HepG2 (cell line): ENCODE data around the gene TRRAP. TPM values are rescaled to one million over a fixed set of nuclear protein-coding genes. Genes with fewer than 3 reads are reported as not detected.

Source experiments
- ARID3A ChIP-seq: IDR thresholded peaks from 2 replicates; pipeline ENCODE4 v1.6.1; 2012; ENCODE audit warnings: low read depth, low read length, improper control_type of control experiment
- KLF15 ChIP-seq: sonication (generic); formaldehyde crosslinking; IDR thresholded peaks from 2 replicates; pipeline ENCODE4 v1.8.1; 2023; ENCODE audit warnings: borderline replicate concordance, mild to moderate bottlenecking, inconsistent platforms, missing genetic modification reagents, mixed read lengths
- MTA1 ChIP-seq: sonication (generic); formaldehyde crosslinking; IDR thresholded peaks from 2 replicates; pipeline ENCODE4 v1.4.0; 2020; ENCODE audit warnings: missing genetic modification reagents, mild to moderate bottlenecking, borderline replicate concordance
- MTF1 ChIP-seq: sonication (generic); formaldehyde crosslinking; IDR thresholded peaks from 2 replicates; pipeline ENCODE4 v1.5.0; 2020; ENCODE audit warnings: missing genetic modification reagents
- RBM39 ChIP-seq: fragments of 200-400 bp; formaldehyde crosslinking; IDR thresholded peaks from one replicate; pipeline ENCODE4 v1.6.1; 2018; ENCODE audit warnings: antibody characterized with exemption, mild to moderate bottlenecking, low read depth, low read length; ENCODE audit not compliant: poor library complexity, severe bottlenecking
- RFXAP ChIP-seq: sonication (generic); formaldehyde crosslinking; IDR thresholded peaks from 2 replicates; pipeline ENCODE4 v1.4.0; 2020; ENCODE audit warnings: missing genetic modification reagents, borderline replicate concordance
- THAP7 ChIP-seq: sonication (generic); formaldehyde crosslinking; IDR thresholded peaks from 2 replicates; pipeline ENCODE4 v1.8.1; 2023; ENCODE audit warnings: mild to moderate bottlenecking, missing genetic modification reagents
- ZBTB21 ChIP-seq: sonication (generic); formaldehyde crosslinking; IDR thresholded peaks from 2 replicates; pipeline ENCODE4 v1.4.0; 2020; ENCODE audit warnings: missing genetic modification reagents
- ZBTB49 ChIP-seq: sonication (generic); formaldehyde crosslinking; IDR thresholded peaks from 2 replicates; pipeline ENCODE4 v1.4.0; 2020; ENCODE audit warnings: missing genetic modification reagents, borderline replicate concordance
- ZFP90 ChIP-seq: sonication (generic); formaldehyde crosslinking; IDR thresholded peaks from 2 replicates; pipeline ENCODE4 v1.8.0; 2022; ENCODE audit warnings: missing genetic modification reagents, mild to moderate bottlenecking, inconsistent platforms, borderline replicate concordance
- ZNF646 ChIP-seq: sonication (generic); formaldehyde crosslinking; IDR thresholded peaks from 2 replicates; pipeline ENCODE4 v1.9.0; 2021; ENCODE audit warnings: mild to moderate bottlenecking, missing genetic modification reagents
- ZSCAN22 ChIP-seq: sonication (generic); formaldehyde crosslinking; IDR thresholded peaks from 2 replicates; pipeline ENCODE4 v1.4.0; 2020; ENCODE audit warnings: mild to moderate bottlenecking, missing genetic modification reagents
- ZSCAN30 ChIP-seq: sonication (generic); formaldehyde crosslinking; IDR thresholded peaks from 2 replicates; pipeline ENCODE4 v1.5.0; 2020; ENCODE audit warnings: mild to moderate bottlenecking, missing genetic modification reagents
- polyA plus RNA-seq, 8 experiments: library from polyadenylated mRNA; depleted of rRNA in 3 of 8; stranded (reverse) in 7 of 8; unstranded in 1 of 8; fragments of >200 nt; fragmentation: Illumina TruSeq in 4 of 8; extraction: Trizol in 4 of 8; gene quantifications; 2 replicates each; pipeline versions ENCODE4 v1.2.1 to v1.2.3, GENCODE V29; 2011 to 2016; ENCODE audit warnings: low read depth in 4 of 8, missing spikeins in 1 of 8, mixed read lengths in 1 of 8; ENCODE audit not compliant: insufficient read depth in 1 of 8
- total RNA-seq, 5 experiments: library from RNA; depleted of rRNA; stranded (reverse); fragments of >200 nt; fragmentation: Illumina TruSeq; extraction: Trizol; gene quantifications; 2 replicates each; pipeline ENCODE4 v1.2.3, GENCODE V29; 2016; ENCODE audit warnings: low read depth in 1 of 5

TRRAP gene
- total and polyA plus RNA-seq, 2 of the 13 experiments (the other 11 are each of a cell fraction or from before 2014, with no cell fraction given) = 8.6 to 10.5 TPM

GRCh38 chr7:99040104-99040958 is 162.0 kb downstream of the TRRAP start (continued):
- TF ChIP-seq ZNF646 (no peak), RFXAP (CRISPR knock-in tag) (no peak), ZSCAN30 (CRISPR knock-in tag) (no peak), ZBTB21 (CRISPR knock-in tag) (no peak), ZSCAN22 (CRISPR knock-in tag) (no peak), THAP7 (peak; percentile 69; the same call in 1 of the 2 replicates), RBM39 (no peak), ZBTB49 (no peak), MTA1 (CRISPR knock-in tag) (no peak), KLF15 (CRISPR knock-in tag) (no peak), MTF1 (CRISPR knock-in tag) (no peak), ARID3A (no peak), ZFP90 (CRISPR knock-in tag) (no peak)
